Fibroblast of lung (primary cell): ENCODE data around the gene THBS4. TPM values are rescaled to one million over a fixed set of nuclear protein-coding genes. Genes with fewer than 3 reads are reported as not detected.
A peak's percentile ranks its signal among the peaks of the same experiment; 100 is the strongest.

Experiments
- DNase-seq, 2 donors: peaks; one replicate each; pipeline versions ENCODE4 v3.0.0 to v3.0.0-alpha.2; 2010; ENCODE audit warnings: low read depth in 2 of 2
- H2AFZ ChIP-seq: 2 replicates; pipeline ENCODE4 v1.5.1; 2012; ENCODE audit warnings: low read length, control low read depth, inconsistent platforms
- H3K27ac ChIP-seq: 2 replicates; pipeline ENCODE4 v1.5.1; 2011; ENCODE audit warnings: low read length, control low read depth; ENCODE audit not compliant: insufficient read depth
- H3K27me3 ChIP-seq: 2 replicates; pipeline ENCODE4 v1.5.1; 2011; ENCODE audit warnings: mild to moderate bottlenecking, low read length; ENCODE audit not compliant: control insufficient read depth, insufficient read depth
- H3K36me3 ChIP-seq: 2 replicates; pipeline ENCODE4 v1.5.1; 2011; ENCODE audit warnings: low read length; ENCODE audit not compliant: control insufficient read depth, insufficient read depth
- H3K4me1 ChIP-seq: 2 replicates; pipeline ENCODE4 v1.5.1; 2011; ENCODE audit warnings: low read length; ENCODE audit not compliant: control insufficient read depth, insufficient read depth; ENCODE audit errors: extremely low read depth
- H3K4me2 ChIP-seq: 2 replicates; pipeline ENCODE4 v1.5.1; 2011; ENCODE audit warnings: low read length, control low read depth; ENCODE audit not compliant: insufficient read depth; ENCODE audit errors: extremely low read depth
- H3K4me3 ChIP-seq, 4 experiments: fragments of 200-600 bp in 1 of 4; sonication (generic) in 1 of 4; replicated peaks in 1 of 4; 2 replicates each; pipeline ENCODE4 v1.5.1; 2011 to 2016; ENCODE audit warnings: low read length in 4 of 4, low read depth in 3 of 4, mild to moderate bottlenecking in 3 of 4, control low read depth in 2 of 4, inconsistent platforms in 1 of 4, mixed read lengths in 1 of 4; ENCODE audit not compliant: insufficient read depth in 1 of 4; ENCODE audit errors: control extremely low read depth in 1 of 4
- H3K79me2 ChIP-seq: 2 replicates; pipeline ENCODE4 v1.5.1; 2012; ENCODE audit warnings: mild to moderate bottlenecking, low read length, inconsistent platforms; ENCODE audit not compliant: control insufficient read depth, insufficient read depth
- H3K9ac ChIP-seq: 2 replicates; pipeline ENCODE4 v1.5.1; 2011; ENCODE audit warnings: mild to moderate bottlenecking, low read length, control low read depth; ENCODE audit not compliant: insufficient read depth
- H3K9me3 ChIP-seq: 2 replicates; pipeline ENCODE4 v1.5.1; 2012; ENCODE audit warnings: low read depth, low read length; ENCODE audit not compliant: control insufficient read depth, insufficient read depth
- H4K20me1 ChIP-seq: 2 replicates; pipeline ENCODE4 v1.5.1; 2011; ENCODE audit warnings: low read length; ENCODE audit not compliant: control insufficient read depth, insufficient read depth; ENCODE audit errors: extremely low read depth
- EZH2 ChIP-seq: IDR thresholded peaks from 2 replicates; pipeline ENCODE4 v1.5.1; 2012; ENCODE audit warnings: low read length, control low read depth, mild to moderate bottlenecking; ENCODE audit errors: missing control alignments
- polyA plus RNA-seq, 2 donors: library from polyadenylated mRNA; depleted of rRNA in 1 of 2; stranded (reverse) in 1 of 2; unstranded in 1 of 2; fragments of >200 nt; gene quantifications; 2 replicates each; pipeline ENCODE4 v1.2.1, GENCODE V29; 2011 to 2012; ENCODE audit warnings: missing spikeins in 1 of 2
- total RNA-seq: library from RNA; depleted of rRNA; stranded (reverse); fragments of >200 nt; gene quantifications from 2 replicates; pipeline ENCODE4 v1.2.1, GENCODE V29; 2014
- TF ChIP-seq, protein P1 (sequence below), 2 donors: IDR thresholded peaks in 1 of 2; conservative IDR thresholded peaks in 1 of 2; 1 replicate in 1 of 2; 2 replicates in 1 of 2; pipeline ENCODE4 v1.5.1; 2011 to 2012; ENCODE audit warnings: low read length in 2 of 2, control low read depth in 1 of 2, inconsistent platforms in 1 of 2, low read depth in 1 of 2, mild to moderate bottlenecking in 1 of 2

The THBS4 gene
- total and polyA plus RNA-seq, 2 donors (not counting 1 experiment from before 2014, with no cell fraction given), result 0.11 to 1.5 TPM

DNA sequence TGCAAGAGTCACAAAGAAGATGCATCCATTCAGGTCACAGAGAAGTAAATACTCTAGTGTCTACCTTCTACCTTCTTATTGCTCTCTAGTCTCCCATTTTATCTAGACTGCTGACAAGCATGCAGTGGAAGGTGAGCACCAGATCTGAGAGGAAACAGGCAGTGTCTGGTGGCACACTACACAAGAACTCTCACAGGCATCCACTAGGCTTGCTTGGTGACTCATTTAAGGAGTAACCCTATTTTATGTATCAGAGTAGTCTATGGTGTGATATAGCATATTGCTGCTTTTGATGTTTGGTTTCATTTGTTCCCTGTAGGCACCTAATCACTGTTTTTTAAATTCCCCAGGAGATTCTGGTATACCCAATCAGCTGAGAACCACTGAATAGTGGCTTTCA is 1.6 kb upstream of the THBS4 start:
- H3K4me2 ChIP-seq, result no peak overlapping the region
- no peaks in the 10 kb centered on the region for H3K79me2 ChIP-seq
- no peaks in the 10 kb centered on the region for H4K20me1 ChIP-seq
- H3K27ac ChIP-seq, result no peak overlapping the region
- H3K9ac ChIP-seq, result no peak overlapping the region
- H2AFZ ChIP-seq, result no peak overlapping the region
- no peaks in the 10 kb centered on the region for H3K9me3 ChIP-seq
- no peak for TF ChIP-seq EZH2
- TF ChIP-seq, protein P1, sequence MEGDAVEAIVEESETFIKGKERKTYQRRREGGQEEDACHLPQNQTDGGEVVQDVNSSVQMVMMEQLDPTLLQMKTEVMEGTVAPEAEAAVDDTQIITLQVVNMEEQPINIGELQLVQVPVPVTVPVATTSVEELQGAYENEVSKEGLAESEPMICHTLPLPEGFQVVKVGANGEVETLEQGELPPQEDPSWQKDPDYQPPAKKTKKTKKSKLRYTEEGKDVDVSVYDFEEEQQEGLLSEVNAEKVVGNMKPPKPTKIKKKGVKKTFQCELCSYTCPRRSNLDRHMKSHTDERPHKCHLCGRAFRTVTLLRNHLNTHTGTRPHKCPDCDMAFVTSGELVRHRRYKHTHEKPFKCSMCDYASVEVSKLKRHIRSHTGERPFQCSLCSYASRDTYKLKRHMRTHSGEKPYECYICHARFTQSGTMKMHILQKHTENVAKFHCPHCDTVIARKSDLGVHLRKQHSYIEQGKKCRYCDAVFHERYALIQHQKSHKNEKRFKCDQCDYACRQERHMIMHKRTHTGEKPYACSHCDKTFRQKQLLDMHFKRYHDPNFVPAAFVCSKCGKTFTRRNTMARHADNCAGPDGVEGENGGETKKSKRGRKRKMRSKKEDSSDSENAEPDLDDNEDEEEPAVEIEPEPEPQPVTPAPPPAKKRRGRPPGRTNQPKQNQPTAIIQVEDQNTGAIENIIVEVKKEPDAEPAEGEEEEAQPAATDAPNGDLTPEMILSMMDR (conservative IDR thresholded peaks at IDR 0.05 in 1 of 2, IDR thresholded peaks at IDR 0.05 in 1 of 2; ENCODE audit: low read depth in 1 of 2, low read length in 2 of 2), result no peak
- H3K4me3 ChIP-seq, result no peak overlapping the region
- H3K27me3 ChIP-seq, result peaks cover 35% of the 10 kb centered on the region
- no peaks in the 10 kb centered on the region for H3K36me3 ChIP-seq
- DNase-seq, result no peak
- no peaks in the 10 kb centered on the region for H3K4me1 ChIP-seq

DNA sequence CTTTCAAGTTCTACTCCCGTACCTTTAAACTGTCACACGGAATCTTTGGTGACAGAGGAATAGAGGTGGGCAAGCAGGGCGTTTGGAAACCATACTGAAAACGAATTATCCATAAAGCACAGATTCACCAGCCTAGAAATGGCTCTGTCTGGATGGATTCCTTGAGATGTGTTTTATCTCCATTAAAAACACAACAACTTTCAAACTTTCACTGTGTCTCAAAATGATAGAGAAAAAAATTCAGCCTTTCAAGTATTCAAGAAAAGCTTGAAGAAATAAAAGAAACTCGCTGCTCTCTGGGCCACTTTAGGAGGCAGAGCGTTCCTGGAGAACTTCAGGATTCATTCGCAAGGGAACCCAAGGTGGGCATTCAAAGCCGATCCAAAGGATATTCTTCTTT is 589 bp upstream of the THBS4 start:
- DNase-seq, result peak in 1 of 2 donors; percentile 14
- TF ChIP-seq, protein P1 (conservative IDR thresholded peaks at IDR 0.05 in 1 of 2, IDR thresholded peaks at IDR 0.05 in 1 of 2; ENCODE audit: low read depth in 1 of 2, low read length in 2 of 2), result no peak
- no peak for TF ChIP-seq EZH2
- H3K9ac ChIP-seq, result no peak overlapping the region
- H3K4me2 ChIP-seq, result no peak overlapping the region
- H3K27ac ChIP-seq, result no peak overlapping the region
- no peaks in the 10 kb centered on the region for H3K9me3 ChIP-seq
- H2AFZ ChIP-seq, result no peak overlapping the region
- H3K4me1 ChIP-seq, result no peaks in the 10 kb centered on the region
- no peaks in the 10 kb centered on the region for H3K36me3 ChIP-seq
- no peaks in the 10 kb centered on the region for H4K20me1 ChIP-seq
- no peaks in the 10 kb centered on the region for H3K79me2 ChIP-seq
- peaks cover 37% of the 10 kb centered on the region for H3K27me3 ChIP-seq
- H3K4me3 ChIP-seq, result no peak overlapping the region

DNA sequence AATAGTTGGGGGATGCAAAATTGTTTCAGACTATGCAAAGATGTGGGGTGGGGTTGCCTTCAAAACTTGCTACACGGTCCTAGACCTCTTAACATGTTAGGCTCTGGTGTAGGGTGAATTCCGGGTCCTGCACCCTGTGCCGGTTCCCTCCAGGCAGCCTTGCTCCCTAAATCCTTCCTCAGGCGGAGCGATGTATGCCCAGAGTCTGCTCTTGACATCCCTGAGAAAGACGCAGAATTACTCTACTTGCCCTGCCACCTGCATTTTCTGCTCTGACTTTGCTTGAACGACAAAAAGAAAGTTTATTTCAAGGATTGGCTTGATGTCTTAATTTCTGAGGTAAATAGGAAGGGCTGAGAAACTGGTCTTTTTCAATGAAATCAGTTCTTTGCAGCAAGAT is 691 bp downstream of the THBS4 start:
- no peak overlapping the region for H3K4me3 ChIP-seq
- H3K27me3 ChIP-seq, result peaks cover 39% of the 10 kb centered on the region
- peak; percentile 55 for TF ChIP-seq EZH2
- TF ChIP-seq, protein P1 (conservative IDR thresholded peaks at IDR 0.05 in 1 of 2, IDR thresholded peaks at IDR 0.05 in 1 of 2; ENCODE audit: low read depth in 1 of 2, low read length in 2 of 2), result no peak
- H2AFZ ChIP-seq, result no peak overlapping the region
- no peaks in the 10 kb centered on the region for H3K4me1 ChIP-seq
- H3K27ac ChIP-seq, result no peak overlapping the region
- H3K36me3 ChIP-seq, result no peaks in the 10 kb centered on the region
- DNase-seq, result no peak
- no peaks in the 10 kb centered on the region for H3K9me3 ChIP-seq
- H3K9ac ChIP-seq, result no peak overlapping the region
- H3K79me2 ChIP-seq, result no peaks in the 10 kb centered on the region
- no peak overlapping the region for H3K4me2 ChIP-seq
- H4K20me1 ChIP-seq, result no peaks in the 10 kb centered on the region
